Stimulated activated CD8-positive, alpha-beta memory T cell treated with anti-CD3 and anti-CD28 coated beads, Interleukin-12 subunit alpha, Interleukin-12 subunit beta, amount 100 ng/mL, for 24 hours (primary cell): ENCODE measurements around the gene RAD51B.
"Not testable (repeated sequence)": the region's sequence is repeated elsewhere in the genome, so short reads cannot be mapped to it uniquely, and the experiment has no call there.

ENCODE experiments used
- DNase-seq: peaks from one replicate; pipeline ENCODE4 v3.0.0-alpha.2; 2020; ENCODE audit errors: extremely low read depth

Gene RAD51B

DNA sequence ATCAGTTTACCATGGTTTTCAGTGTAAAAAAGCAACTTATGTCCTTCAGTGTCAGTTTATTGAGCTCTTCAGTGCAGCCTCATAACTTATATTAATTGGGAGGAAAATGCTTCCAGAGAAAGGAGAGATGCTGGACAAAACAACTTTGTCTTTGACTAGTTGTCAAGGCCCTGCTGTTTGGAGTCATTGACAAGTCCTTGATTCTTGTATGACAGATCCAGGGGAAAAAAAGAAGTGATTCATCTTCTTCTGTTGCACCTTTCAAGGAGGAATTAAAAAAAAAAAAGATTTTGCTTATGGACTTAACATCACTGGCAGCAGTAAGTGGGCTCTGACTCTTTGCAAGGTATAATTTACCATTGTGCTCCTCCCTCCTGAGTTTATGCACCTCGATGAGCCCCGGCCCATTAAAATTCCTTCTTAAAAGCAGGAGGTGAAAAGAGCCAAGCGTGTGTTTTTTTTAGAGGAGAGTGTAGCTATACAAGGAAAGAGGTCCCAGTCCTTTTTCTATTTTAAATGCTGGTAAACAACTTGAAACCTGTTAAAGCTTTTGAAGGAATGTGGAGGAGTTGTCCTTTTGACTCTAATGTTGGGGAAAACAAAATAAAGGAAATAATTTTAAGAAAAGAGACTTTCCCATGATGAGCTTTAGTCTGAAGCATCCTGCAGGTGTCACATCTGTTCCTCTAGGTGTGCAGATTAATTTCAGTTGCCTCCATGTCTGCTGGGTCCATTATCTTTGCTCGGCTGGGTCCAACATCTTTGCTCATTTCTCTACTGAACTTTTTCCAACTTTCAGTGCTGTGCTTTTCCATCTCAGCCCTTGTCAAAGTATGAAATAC is 431.6 kb downstream of the RAD51B start:
- DNase-seq: no peak

DNA sequence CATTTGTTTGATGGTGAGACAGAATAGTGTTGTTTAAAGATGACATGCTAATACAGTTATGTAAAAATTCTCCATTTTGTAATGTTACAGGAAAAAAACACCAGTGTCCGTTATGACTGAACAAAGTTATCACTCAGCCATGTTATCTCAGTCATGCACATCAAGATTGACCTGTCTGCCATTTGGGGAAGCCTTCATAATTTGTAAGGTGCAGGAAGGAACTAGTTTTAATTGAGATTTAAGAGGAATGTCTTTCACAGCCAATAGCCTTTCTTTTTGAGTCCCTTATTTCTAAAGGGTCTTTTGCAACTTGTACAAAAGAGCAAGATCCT is 432.2 kb downstream of the RAD51B start:
- DNase-seq: no peak

DNA sequence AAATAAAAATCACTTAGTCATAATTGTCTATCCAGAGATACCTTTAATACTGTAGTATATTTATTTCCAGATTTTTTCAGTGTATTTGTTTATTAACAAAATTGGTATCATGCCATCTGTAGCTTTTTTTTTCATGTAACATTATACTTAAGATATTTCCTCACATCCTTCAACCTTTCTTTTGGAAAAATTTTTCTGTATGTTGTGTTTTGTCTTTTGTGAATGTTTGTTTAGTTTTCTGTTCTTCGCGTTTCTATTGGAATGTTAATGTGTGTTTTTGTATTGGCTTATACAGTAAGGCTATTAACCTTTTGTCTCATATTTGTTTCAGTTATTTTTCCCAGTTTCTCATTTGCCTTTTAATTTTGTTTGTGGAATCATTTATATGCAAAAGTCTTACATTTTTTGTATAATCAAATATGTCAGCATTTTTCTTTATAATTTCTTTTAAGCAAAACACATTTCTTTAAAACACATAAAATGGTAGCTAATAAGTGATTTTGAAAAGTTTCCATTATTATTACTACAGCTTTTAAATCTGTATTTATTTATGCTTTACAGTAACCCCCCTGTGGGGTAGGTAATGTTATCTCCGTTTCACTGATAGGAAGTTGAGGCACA is 433.7 kb downstream of the RAD51B start:
- no peak for DNase-seq

DNA sequence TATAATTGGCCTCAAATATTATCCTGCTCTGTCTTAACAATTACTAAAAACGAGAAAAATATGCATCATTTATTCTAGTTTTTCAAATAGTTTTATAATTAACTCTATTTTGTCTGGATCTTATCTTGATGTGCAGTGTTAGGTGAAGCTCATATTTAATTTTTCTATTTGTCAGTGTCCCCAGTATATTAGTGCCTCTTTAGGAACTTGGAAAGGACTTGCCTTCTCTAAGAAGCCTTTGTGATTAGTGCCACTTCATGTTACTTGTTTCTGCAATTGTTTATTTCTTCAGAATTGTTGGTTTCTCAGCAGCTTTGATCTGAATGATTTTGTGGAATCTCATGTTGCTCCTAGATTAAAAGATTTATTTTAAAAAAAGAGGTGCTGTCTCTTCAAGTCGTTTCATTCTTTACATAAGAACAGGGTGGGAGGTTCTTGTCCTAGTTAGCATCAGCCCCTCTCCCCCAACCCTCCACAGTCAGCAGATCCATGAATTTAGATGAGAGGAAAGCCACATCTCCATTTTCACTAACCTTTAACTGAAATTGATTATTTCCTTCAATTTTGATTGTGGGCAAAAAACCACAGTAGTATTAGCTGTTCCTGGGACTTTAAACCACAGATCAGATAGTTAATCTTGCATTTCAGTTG is 434.4 kb downstream of the RAD51B start:
- DNase-seq: no peak

DNA sequence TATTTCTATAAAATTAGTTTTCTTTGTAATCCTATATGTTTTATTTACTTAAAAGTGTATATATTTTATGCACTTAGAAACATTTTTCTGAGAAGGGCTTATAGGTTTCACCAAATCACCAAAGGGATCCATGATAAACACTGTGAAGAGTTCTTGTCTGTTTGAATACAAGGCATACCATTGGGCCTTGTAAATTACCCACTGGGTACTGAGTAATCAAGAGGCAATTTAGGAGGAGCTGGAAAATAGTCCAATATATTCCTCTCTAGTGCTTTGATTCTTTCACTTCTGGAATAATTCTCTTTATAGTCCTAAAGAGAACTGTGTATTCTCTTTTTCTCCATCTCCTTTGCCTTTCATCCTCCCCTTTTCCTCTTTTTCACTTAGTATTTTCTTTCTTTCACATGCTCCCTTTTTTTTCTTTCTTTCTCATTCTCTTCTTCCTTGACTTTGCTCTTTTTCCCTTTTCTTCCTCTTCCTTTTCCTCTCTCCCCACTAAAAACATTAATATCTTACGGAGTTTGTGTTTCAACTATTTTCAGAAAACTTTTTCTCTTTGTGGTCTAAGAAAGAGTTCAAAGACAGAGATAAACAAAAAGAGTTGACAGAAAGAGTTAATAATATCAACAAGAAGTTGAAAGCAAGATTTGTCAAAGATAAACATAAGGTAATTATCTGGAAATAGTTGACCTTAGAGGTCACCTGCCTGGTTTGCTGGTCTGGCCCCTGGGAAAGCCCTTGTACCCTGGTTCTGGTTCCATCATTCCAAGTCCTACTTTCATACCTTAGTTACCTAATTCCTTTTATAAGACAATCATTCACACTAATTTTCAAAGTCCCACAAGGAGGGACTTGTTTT is 435.3 kb downstream of the RAD51B start:
- DNase-seq: no peak

DNA sequence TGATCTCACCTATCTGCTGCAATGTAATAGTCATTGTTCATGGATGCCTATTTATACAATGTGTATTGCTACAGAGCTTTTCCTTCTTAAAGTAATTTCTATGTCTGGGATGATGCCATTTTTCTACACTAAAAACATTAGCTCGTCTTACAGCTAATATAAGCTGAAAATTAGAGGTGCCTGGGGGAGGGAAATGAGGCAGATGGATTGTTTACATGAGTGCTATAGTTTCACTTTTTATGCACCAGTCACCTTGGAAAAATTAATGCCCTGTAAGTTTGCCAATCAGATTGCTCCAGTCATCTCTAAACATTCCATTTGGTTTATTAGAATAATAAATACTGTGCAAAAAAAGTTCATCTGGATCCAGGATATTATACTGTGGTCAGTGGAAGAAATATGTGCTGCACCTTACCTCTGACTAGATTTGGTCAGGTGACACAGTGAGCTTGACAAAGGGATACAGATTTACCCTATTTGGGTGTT is 436.2 kb downstream of the RAD51B start:
- no peak for DNase-seq

DNA sequence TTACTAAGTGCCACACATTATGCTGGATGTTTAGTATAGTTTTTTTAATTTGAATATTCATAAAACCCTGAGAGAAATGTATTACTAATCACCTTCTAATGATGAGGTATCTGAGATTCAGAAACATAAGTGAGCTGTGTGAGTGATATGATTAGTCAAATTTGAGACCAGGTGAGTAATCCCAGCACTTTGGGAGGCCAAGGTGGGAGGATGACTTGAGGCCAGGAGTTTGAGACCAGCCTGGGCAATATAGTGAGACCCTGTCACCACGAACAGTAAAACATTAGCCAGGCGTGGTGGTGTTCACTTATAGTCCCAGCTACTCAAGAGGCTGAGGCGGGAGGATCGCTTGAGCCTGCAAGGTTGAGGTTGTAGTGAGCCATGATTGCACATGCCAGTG is 438.4 kb downstream of the RAD51B start:
- no peak for DNase-seq

DNA sequence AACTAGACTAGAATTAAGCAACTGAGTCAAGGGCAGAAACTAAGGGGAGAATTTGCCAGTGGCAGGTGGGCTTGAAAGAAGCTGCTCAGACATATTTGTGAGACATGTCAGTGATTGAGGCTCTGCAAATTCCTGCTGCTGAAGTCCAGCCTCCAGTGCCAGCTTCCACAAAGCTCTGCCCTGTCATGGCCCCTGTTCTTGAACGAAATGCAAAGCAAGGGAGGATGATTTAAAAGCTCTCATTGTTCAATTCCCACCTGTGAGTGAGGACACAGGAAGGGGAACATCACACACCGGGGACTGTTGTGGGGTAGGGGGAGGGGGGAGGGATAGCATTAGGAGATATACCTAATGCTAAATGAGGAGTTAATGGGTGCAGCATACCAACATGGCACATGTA is 439.4 kb downstream of the RAD51B start:
- DNase-seq: not testable (repeated sequence)

DNA sequence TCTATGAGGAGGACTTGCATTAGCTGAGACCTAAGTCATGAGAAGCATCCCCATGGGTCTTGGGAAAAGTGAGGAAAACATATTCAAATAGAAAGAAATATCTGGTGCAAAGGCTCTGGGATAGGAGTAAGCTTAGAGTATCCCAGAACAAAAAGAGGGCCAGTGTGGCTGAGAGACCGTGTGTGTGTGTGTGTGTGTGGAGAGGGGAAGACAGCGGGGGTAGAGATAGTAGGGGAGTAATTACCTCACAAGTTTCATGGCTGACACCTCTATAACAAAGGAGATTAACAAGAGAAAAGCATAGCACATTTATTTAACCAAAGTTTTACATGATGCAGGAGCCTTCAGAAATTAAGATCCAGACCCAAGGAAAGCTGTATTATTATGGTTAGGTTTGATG is 440.5 kb downstream of the RAD51B start:
- no peak for DNase-seq

DNA sequence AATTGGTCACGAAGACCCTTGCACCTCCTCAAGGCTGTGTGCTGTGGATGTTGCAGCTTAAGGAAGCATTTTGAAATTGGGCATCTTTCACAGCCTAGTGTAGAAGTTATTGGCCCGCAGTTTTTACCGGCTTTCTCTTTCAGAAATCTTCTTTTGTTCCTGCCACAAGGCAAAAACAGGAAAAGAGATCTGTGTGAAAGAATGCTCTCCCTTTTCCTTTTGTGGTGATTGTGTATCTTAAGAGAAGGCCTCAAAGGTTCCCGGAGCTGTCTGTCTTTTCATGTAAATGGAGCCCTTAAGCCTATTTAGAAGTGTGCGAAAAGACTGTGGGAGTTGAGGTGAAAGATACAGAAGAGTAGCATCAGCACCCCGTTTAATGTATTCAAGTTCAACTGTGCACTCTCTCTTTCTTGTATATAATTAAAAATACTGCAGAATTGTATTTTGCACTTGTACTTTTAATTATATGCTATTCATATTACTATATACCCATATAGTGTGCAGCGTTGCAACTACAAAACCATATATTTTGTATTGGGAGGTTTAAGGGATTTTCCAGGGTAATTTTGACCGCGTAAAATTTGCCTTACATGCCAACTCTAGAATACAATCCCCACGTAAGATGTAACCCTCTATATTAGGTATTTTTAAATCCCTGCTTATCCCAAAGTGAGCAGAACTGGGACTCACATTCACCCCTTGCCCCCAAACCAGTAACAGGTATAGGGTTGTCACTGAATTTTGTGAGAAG is 441.7 kb downstream of the RAD51B start:
- no peak for DNase-seq

DNA sequence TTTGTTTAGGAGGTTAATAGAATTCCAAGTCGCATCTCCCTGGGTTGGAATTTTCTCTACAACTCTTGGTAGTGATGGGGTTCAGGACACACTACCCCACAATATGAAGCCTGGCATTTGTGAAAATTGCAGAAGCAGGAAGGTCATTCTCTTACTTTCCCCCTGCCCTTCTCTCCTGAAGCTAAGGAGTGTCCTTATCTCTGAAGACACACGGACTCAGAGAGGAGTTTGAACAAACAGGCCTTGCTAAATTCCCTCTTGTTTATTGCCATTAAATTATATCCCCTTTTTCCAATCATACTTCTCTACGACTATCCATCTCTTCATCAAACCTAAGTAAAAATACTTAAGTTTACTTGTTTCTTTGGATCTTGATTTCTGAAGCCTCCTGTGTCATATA is 443.0 kb downstream of the RAD51B start:
- DNase-seq: no peak

DNA sequence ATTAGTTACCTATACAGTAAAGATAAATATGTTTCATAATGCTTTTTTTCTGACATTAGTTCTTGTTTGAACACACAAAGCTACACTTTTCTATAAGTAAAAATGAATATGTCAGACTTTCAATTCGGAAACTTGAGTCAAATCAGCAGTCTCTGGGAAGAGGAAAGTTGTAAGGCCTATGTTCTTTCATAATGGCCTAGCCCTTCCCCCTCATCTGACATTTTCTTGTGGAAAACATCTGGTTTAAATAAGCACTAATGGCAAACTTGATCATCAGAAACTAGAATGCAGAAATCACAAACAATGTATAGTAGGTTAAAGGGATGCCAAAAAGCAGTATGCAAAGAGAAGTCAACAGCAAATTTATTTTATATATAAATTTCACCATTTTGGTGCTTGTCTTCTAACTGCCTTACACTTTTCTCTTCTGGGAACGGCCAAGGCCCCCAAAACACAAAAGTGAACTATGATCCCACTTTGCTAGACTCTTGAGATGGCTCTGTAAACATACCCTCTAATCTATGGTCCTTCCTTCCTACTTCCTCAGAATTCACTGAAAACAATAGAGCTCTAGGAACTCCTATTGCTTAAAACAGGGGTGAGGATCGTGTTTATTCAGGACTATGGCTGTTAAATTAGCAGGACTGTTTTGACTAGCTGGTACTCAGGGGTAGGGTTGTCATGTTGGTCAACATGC is 444.1 kb downstream of the RAD51B start:
- no peak for DNase-seq

DNA sequence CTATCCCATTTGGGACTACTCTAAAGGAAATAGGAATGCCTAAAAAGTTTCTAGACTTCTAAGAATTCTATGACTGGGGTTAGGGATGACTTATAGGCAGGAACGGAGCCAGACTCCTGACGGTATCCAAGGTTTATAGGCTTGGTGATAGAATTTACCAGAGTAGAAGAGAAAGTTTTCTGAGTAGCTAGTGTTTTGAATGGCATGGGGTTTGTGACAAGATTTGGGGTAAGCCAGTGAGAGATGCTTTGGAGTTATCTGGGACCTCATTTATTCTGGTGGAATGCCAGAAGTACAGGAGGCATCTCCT is 444.6 kb downstream of the RAD51B start:
- DNase-seq: no peak

DNA sequence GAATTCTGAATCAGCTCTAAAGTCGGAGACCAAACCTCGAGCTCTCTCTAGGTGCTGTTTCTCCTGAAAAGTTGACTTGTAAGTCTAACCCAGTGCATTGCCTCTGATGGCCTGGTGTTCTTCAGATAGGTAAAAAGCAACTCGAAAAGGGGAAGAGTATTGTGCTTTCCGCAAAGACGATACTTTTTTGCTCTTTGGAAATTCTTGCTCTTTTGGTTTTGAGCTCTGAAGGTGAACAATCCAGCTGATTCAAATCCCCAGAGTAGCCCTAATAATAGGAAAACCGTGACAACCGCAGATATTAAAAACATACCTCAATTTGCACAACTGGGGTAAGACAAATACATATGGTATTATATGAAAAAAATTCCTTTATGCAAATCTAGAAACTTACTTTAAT is 447.4 kb downstream of the RAD51B start:
- DNase-seq: no peak

DNA sequence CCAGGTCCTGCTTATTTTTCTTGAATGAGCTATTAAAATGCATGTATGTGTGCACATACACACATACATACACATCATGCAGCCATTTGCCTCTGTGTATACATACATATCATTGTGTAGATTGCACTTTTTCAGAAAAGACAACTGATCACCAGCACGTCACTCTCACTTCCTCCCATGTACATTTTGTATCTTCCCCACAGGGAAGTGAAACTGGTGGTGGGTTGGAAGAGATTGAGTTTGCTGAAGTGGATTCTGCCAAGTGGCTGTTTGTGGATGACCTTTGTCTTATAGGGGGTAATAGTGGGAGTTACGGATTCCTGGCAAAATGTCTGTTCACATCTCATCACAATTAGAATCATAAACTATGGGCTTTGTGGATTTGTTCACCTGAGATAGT is 448.6 kb downstream of the RAD51B start:
- DNase-seq: no peak

DNA sequence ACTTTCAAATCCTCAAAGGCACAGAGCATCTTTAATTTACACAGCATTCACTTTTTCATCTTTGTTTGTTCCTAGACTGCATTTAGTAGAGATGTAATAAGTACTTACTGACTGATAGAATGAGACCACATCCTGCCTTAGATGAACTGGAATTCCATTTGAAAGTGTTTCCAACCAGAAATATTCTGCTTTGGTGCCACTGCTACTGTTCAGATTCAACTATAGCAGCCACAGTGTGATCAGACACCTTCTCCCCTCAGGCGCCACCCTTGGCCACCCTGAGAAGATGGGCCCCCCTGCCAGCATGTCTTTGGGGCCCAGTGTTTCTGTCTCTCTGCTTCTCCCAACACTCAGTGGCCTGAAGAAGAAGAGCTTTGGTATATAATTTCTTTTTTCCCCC is 449.1 kb downstream of the RAD51B start:
- DNase-seq: no peak

DNA sequence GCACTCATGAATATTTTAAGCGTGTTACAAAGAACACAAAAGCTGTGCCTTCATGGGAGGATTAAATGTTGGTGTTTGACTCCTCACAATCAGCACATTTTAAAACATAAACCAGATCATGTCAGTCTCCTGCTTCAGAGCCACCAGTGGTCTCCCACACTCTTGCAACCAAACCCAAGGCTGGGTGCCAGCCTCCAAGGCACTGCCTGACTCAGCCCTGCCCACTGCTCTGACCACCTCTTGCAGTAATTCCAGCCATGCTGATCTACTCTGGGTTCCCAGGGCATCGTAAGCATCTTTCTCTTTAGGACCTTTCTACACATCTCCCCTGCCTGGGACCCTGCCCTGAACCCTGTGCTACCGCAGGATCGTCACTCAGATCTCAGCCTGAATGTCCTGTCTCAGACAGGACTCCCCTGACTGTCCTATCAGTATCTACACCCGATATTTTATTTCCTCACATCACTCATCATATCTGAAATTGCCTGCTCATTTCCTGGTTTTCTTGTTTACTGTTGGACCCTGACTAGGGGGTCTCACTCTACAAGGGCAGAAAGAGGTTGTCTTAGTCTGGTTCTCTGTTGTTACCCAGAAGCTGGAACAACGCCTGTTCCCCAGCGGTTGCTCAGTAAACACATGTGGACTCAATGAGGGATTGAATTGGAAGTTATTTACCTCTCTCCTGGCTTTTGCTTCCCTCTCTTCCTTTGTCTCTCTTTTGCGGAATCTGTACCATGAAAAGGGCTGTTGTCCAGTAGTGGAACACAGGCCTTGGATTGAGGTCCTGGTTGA is 449.8 kb downstream of the RAD51B start:
- DNase-seq: no peak

DNA sequence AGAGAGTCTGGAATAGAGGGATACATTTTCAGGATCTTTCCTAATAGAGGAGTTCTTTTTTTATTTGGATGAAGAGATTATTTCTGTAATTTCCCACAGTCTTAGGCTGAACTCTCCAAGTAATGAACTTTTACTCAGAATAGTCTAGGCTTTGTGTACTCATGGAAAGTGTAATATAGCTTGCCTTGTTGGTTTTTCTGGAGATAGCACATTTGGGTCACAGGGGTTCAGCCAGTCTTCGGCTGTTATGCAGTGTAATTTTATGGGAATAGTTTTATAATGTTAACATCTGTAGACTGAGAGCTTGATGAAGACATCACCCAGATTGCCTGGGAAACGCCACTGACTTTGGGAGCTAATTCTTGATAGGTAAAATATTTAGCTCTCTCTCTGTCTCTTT is 450.8 kb downstream of the RAD51B start:
- DNase-seq: no peak

DNA sequence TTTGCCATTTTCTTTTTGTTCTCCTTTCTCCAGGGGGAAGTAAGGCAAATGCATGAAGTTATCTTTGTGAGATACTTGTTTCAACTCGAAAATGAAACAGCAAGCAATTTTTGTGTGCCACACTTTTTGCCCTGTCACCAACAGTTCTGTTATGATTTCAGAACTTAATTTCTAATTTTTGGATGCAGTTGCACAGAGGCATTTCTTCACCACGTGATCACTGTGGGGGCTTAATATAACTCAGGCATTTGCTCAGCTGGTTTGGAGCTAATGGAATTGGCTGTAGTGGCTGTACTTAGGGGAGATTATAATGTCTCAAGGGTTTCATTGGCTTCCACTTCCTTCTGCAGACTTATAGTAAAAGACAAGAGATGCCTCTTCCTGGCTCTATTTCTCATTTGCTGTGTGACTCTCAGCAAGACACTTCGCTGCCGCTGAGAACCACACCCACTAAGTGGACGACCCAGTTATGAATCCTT is 452.4 kb downstream of the RAD51B start:
- no peak for DNase-seq

DNA sequence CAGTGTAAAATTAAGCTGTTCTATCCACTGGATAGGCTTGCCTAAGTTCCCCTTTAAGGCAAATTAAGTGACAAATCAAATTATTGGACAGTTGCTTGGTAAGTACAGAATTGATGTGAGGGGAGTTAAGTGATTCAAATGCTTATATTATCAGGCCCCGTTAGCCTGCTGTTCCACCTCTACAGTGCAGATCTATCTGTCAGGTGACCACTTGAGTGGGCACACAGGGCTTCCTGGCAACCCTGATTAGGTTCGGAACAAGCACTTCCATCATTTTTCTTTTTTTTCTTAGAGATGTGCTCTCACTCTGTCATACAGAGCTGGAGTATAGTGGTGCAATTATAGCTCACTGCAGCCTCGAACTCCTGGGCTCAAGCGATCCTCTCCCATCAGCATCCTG is 453.8 kb downstream of the RAD51B start:
- no peak for DNase-seq
